WTC11 (cell line): Measurements from ENCODE around the gene FCN1.

ENCODE experiments used
- FOXP1 ChIP-seq: sonication (generic); formaldehyde crosslinking; IDR thresholded peaks from 2 replicates; pipeline ENCODE4 v1.8.0; 2022; ENCODE audit warnings: missing genetic modification reagents, mild to moderate bottlenecking, moderate library complexity, borderline replicate concordance
- NR3C1 ChIP-seq: sonication (generic); formaldehyde crosslinking; conservative IDR thresholded peaks from 2 replicates; pipeline ENCODE4 v1.8.1; 2023; ENCODE audit warnings: low read depth, mild to moderate bottlenecking, missing genetic modification reagents
- SP1 ChIP-seq: sonication (generic); formaldehyde crosslinking; conservative IDR thresholded peaks from 2 replicates; pipeline ENCODE4 v1.8.1; 2022; ENCODE audit warnings: missing genetic modification reagents
- ZNF121 ChIP-seq: sonication (generic); formaldehyde crosslinking; IDR thresholded peaks from 2 replicates; pipeline ENCODE4 v1.8.0; 2023; ENCODE audit warnings: missing genetic modification reagents
- TF ChIP-seq, protein P1 (sequence below): fragments of 200-600 bp; IDR thresholded peaks from 2 replicates; pipeline ENCODE4 v1.8.0; 2022; ENCODE audit warnings: antibody characterized with exemption
- TF ChIP-seq, protein P2 (sequence below): sonication (generic); formaldehyde crosslinking; conservative IDR thresholded peaks from 2 replicates; pipeline ENCODE4 v1.8.1; 2022; ENCODE audit warnings: mild to moderate bottlenecking, missing genetic modification reagents
- TF ChIP-seq, protein P3 (sequence below): sonication (generic); formaldehyde crosslinking; IDR thresholded peaks from 2 replicates; pipeline ENCODE4 v1.8.1; 2022; ENCODE audit warnings: missing genetic modification reagents, borderline replicate concordance

DNA sequence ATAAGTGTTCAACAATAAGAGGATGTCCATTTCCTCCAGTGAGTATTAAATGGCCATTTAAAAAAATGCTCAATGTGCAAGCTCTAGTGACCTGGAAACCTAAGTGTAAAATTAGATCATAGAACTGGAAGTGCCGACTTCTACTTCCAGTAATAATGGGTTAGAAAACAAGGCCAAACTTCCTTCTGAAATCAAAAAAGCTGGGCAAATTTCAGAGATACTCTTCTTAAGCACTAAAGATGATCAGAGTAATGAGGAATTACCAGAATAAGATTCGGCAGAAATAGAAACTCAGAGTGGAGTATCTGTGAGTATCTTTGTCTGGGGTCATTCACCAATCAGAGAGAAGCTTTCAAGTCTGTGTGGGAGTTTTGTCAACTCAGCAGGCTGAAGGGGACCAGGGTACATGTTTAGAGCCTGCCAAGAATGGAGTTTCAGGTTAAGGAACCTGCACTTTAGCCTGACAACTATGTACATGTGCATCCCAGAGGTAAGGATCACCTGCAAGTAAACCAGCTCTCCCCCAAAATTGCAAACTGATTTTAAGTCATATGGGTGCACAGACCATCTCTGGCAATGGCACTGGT is 20.0 kb downstream of the FCN1 start:
- TF ChIP-seq, protein P1, sequence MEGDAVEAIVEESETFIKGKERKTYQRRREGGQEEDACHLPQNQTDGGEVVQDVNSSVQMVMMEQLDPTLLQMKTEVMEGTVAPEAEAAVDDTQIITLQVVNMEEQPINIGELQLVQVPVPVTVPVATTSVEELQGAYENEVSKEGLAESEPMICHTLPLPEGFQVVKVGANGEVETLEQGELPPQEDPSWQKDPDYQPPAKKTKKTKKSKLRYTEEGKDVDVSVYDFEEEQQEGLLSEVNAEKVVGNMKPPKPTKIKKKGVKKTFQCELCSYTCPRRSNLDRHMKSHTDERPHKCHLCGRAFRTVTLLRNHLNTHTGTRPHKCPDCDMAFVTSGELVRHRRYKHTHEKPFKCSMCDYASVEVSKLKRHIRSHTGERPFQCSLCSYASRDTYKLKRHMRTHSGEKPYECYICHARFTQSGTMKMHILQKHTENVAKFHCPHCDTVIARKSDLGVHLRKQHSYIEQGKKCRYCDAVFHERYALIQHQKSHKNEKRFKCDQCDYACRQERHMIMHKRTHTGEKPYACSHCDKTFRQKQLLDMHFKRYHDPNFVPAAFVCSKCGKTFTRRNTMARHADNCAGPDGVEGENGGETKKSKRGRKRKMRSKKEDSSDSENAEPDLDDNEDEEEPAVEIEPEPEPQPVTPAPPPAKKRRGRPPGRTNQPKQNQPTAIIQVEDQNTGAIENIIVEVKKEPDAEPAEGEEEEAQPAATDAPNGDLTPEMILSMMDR: no peak
- TF ChIP-seq, protein P2, sequence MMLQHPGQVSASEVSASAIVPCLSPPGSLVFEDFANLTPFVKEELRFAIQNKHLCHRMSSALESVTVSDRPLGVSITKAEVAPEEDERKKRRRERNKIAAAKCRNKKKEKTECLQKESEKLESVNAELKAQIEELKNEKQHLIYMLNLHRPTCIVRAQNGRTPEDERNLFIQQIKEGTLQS (CRISPR knock-in tag): no peak
- TF ChIP-seq ZNF121 (CRISPR knock-in tag): no peak
- TF ChIP-seq SP1 (CRISPR knock-in tag): no peak
- TF ChIP-seq, protein P3, sequence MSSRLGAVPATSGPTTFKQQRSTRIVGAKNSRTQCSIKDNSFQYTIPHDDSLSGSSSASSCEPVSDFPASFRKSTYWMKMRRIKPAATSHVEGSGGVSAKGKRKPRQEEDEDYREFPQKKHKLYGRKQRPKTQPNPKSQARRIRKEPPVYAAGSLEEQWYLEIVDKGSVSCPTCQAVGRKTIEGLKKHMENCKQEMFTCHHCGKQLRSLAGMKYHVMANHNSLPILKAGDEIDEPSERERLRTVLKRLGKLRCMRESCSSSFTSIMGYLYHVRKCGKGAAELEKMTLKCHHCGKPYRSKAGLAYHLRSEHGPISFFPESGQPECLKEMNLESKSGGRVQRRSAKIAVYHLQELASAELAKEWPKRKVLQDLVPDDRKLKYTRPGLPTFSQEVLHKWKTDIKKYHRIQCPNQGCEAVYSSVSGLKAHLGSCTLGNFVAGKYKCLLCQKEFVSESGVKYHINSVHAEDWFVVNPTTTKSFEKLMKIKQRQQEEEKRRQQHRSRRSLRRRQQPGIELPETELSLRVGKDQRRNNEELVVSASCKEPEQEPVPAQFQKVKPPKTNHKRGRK (CRISPR knock-in tag): no peak
- TF ChIP-seq NR3C1 (CRISPR knock-in tag): no peak
- no peak for TF ChIP-seq FOXP1 (CRISPR knock-in tag)
